Posterior cingulate gyrus (tissue), 11 donors: ENCODE results near the gene LRG1.

ENCODE experiments used
- DNase-seq, 10 donors: peaks; one replicate each; pipeline versions ENCODE4 v3.0.0 to v3.0.0-alpha.2; 2020 to 2021; ENCODE audit warnings: mixed read lengths in 3 of 10
- intact Hi-C: fragments of 100-400 bp; cut with DNase I; formaldehyde crosslinking; loops from one replicate; pipeline ENCODE4 v1.15.1; 2023

The LRG1 gene

DNA sequence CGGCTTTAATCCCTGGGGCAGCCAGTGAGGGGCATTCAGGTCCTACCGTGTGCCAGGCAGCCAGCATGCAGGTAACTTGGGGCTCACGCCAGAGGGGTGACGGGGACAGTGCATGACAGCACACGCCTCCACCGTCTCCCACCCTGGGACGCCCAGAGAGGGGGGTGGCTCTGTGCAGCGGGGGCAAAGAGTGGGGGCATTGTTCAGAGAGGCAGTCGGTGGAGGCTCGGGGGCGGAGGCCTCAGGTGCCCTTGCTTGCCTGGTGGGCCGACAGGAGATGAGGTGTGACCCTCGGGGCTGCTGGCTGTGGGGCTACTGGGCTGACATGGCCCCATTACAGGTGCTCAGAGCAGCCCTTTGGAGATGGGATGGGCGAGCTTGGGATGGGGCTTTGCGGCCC, 40.0 kb downstream of the LRG1 start:
- no peak for DNase-seq
- intact Hi-C loops, result no loop called here

DNA sequence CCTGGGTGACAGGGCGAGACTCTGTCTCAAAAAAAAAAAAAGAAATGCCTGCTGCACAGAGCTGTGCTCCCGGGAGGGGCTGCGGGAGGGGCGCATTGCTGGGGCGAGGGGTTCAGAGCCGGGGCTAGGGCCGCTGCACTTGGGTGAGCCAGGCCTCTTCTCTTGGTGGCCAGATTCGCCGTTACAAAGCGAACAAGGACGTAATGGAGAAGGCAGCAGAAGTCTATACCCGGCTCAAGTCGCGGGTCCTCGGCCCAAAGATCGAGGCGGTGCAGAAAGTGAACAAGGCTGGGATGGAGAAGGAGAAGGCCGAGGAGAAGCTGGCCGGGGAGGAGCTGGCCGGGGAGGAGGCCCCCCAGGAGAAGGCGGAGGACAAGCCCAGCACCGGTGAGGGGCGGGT, 40.5 kb downstream of the LRG1 start:
- DNase-seq, result no peak
- intact Hi-C loops, result no loop called here

DNA sequence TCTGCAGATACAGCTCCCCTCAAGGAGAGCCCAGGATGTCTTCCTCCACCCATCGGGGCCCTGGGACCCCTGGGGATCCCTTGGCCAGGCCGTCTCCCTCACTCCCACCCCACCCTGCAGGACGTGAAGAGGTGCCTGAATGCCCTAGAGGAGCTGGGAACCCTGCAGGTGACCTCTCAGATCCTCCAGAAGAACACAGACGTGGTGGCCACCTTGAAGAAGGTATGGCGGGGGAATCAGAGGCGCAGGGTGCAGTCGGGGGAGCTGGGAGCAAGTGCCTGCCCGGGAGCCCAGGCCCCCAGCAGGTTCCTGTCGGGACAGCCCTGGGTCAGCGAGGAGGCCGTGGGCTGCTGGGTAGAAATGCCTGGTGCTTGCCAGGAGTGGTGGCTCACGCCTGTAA, 41.1 kb downstream of the LRG1 start:
- intact Hi-C loops, result no loop called here
- DNase-seq, result no peak

DNA sequence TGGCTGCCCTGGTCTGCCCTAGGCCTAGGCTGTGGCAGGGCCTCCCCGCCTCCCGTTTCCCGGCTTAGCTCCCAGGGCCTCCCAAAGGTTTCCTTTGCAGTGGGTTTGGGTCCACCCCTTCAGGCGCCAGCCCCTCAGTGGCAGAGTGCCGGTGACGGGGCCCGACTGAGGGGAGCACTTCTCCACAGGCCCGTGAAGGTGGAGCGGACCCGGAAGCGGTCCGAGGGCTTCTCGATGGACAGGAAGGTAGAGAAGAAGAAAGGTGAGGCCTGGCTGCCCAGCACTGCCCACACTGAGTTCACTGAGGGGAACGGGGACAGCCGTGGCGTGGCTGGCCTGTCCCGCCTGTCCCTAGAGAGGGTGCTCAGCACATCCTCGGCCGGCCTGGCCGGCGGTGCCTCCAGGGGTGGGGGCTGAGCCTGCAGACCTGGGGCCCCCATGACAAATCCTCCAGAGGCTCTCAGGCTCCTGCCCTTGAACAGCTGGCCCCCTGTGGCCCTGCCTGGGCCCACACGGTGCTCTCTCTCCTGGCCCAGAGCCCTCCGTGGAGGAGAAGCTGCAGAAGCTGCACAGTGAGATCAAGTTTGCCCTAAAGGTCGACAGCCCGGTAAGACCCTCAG, 42.0 kb downstream of the LRG1 start:
- intact Hi-C loops, result no loop called here
- DNase-seq, result peak in 1 of 10 donors; percentile 69

DNA sequence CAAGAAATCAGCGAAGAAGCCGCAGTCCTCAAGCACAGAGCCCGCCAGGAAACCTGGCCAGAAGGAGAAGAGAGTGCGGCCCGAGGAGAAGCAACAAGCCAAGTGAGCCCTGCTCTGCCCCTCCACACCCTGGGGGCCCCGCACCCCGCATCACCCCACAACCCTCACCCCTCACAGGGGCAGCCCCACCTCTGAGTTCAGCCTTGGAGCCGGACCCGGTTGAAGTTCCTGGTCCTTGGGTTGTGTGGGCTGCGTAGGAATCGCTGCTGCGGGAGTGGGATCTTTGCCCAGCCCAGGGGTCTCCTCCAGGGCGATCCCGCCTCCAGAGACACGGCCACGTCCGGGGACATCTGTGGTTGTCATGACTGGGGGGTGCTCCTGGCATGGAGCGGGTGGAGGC, 43.5 kb downstream of the LRG1 start:
- intact Hi-C loops, result no loop called here
- no peak for DNase-seq

DNA sequence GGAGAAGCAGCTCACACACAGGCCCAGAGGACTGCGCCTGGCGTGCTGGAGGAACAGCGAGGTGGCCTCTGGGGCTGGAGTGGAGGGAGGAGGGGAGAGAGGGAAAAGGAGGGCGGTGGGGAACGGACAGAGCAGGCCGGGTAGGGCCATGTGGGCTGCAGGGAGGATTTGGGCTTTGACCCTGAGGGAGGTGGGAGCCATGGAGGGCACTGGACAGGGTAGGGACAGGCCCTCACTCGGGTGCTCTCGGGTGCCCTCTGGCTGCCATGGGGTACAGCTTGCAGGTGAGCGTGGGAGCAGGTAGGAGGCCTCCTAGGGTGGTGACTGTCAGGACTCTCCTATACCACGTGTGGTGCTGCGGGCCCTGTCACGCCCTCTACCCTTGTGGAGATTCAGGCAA, 44.4 kb downstream of the LRG1 start:
- DNase-seq, result no peak
- intact Hi-C loops, result no loop called here

DNA sequence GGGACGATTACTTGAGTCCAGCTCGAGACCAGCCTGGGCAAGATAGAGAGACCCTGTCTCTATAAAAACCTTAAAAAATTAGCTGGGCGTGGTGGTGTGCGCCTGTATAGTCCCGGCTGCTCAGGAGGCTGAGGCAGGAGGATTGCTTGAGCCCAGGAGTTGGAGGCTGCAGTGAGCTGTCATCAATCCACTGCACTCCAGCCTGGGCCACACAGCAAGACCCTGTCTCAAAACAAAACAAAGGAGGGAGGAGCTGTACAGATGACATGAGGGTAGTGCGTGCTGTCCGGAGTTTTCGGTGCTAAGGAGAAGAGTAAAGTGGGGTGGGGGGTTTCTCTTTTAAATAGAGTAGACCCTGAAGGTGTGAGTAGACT, 45.2 kb downstream of the LRG1 start:
- DNase-seq, result no peak
- intact Hi-C loops, result no loop called here

DNA sequence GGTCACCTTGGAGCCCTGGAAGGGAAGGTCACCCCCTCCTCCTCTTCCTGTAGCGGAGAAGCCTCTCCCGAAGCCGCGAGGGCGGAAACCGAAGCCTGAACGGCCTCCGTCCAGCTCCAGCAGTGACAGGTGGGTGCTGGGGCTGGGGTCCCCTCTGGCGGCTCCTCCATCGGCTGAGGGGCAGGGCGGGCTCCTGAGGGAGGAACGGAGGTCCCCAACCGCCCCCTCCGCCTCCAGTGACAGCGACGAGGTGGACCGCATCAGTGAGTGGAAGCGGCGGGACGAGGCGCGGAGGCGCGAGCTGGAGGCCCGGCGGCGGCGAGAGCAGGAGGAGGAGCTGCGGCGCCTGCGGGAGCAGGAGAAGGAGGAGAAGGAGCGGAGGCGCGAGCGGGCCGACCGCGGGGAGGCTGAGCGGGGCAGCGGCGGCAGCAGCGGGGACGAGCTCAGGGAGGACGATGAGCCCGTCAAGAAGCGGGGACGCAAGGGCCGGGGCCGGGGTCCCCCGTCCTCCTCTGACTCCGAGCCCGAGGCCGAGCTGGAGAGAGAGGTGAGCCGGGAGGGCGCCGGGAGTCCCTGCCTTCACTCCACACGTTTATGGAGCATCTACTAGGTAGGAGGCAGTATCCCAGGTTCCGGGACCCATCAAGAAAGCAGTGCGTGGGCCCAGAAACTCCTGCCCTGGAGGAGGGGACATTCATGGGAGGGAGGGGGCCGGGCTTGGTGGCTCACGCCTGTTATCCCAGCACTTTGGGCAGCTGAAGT, 45.7 kb downstream of the LRG1 start:
- peak in 2 of 10 donors; percentile 83 to 93 for DNase-seq
- intact Hi-C loops, result no loop called here

DNA sequence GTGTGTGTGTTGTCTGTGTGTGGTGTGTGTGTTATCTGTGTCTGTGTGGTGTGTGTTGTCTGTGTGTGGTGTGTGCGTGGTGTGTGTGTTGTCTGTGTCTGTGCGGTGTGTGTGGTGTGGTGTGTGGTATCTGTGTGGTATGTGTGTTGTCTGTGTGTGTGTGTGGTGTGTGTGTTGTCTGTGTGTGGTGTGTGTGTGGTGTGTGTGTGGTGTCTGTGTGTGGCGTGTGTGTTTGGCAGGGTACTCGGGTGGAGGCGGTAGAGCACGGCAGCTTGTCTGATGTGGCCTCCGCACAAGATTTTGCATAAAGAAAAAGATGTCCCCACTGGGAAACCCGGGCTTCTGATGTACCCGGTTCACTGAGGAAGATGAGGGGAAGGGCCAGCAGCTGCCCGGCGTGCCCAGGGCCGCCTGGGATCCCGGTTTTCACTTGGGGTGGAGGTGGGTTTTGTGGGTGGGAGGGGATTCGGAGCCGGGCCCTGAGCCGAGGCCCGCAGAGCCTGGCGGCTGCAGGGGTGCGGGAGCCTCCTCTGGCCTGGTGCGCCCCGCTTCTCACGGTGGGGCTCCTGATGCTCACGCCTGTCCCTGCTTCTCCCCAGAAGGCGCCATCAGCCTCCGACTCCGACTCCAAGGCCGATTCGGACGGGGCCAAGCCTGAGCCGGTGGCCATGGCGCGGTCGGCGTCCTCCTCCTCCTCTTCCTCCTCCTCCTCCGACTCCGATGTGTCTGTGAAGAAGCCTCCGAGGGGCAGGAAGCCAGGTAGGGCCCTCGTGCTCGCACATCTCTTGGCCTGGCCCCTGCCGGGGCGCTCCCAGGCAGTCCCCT, 46.5 kb downstream of the LRG1 start:
- DNase-seq, result peak in 2 of 10 donors; percentile 43 to 87
- intact Hi-C loops, result no loop called here

DNA sequence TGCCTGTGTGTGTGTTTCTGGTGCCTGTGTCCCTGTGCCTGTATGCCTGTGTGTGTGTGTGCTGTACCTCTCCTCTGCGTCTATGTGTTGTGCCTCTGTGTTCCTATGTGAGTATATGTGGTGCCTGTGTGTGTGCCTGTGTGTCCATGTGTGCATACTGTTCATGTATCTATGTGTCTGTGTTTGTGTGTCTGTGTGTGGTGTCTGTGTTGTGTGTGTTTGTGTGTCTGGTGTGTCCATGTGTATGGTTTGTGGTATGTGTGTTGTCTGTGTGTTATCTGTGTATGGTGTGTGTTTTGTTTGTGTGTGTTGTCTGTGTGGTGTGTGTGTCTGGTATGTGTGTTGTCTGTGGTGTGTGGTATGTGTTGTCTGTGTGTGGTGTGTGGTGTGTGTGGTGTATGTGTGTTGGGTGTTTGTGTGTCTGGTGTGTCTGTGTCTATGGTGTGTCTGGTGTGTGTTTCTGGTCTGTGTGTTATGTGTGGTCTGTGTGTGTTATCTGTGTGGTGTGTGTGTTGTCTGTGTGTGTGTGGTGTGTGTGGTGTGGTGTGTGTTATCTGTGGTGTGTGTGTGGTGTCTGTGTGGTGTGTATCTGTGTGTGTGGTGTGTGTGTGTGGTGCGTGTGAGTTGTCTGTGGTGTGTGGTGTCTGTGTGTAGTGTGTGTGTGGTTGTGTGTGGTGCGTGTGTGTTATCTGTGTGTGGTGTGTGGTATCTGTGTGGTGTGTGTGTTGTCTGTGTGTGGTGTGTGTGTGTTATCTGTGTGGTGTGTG, 47.3 kb downstream of the LRG1 start:
- DNase-seq, result no peak
- intact Hi-C loops, result no loop called here

DNA sequence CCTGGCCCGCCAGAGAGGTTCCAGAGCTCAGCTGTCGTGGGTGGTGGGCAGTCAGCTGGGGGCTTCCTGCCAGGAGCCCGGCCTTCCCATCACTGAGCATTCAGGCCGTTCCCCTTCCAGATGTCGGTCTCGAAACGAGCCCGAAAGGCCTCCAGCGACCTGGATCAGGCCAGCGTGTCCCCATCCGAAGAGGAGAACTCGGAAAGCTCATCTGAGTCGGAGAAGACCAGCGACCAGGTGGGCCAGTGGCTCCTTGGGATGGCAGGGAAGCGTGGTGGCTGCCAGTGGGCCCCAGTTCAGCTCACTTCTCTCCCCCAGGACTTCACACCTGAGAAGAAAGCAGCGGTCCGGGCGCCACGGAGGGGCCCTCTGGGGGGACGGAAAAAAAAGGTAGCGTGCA, 48.4 kb downstream of the LRG1 start:
- DNase-seq, result no peak
- intact Hi-C loops, result no loop called here

DNA sequence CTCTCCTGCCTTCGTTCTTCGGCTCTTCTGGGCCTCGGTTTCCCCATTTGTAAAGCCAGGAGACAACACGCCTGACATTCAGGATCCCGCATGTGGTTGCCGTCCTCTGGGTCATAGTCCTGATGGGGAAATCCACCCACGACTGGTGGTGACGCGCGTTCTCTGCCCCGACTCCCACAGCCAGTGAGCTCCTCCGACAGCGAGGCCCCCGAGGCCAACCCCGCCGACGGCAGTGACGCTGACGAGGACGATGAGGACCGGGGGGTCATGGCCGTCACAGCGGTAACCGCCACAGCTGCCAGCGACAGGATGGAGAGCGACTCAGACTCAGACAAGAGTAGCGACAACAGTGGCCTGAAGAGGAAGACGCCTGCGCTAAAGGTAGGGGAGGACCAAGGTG, 51.3 kb downstream of the LRG1 start:
- intact Hi-C loops, result no loop called here
- no peak for DNase-seq

DNA sequence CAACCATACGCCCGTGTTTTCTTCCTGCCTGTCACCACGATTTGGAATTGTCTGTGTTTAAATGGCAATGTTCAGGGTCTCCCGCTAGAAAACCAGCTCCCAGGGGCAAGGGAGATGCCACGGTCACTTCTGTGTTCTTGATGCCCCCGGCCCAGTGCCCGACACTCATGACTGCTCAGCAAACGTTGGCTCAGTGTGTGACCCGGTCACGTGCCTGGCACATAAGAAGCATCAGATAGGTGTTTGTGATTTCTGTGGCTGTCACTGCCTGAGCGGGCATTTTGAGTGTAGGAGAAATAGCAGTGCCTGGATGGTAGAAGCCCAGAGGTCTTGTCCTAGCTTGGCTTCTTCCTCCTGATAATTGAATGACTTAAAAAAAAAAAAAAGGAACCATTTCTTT, 52.3 kb downstream of the LRG1 start:
- DNase-seq, result no peak
- intact Hi-C loops, result no loop called here
